ENCODE results near the gene SLC26A8.

SLC26A8 gene

GRCh38 chr6:36053878-36054277 is 29.4 kb upstream of the SLC26A8 start:
- Histone ChIP-seq H3K9me3 (ENCODE audit: insufficient read depth, low read length, severe bottlenecking) (no peaks in the 10 kb centered on the region), H3K79me2 (ENCODE audit: insufficient read depth, low read length) (peaks cover 72% of the 10 kb centered on the region), H4K20me1 (ENCODE audit: insufficient read depth, low read length) (peaks cover 30% of the 10 kb centered on the region), H2AFZ (ENCODE audit: low read depth, low read length) (no peak overlapping the region), H3K27ac (ENCODE audit: low read length) (no peak overlapping the region), H3K9ac (ENCODE audit: low read depth, low read length) (no peak overlapping the region), H3K36me3 (ENCODE audit: insufficient read depth, low read length) (peaks cover 33% of the 10 kb centered on the region), H3K4me3 (ENCODE audit: low read depth in 1 of 2, low read length in 2 of 2) (no peak overlapping the region), H3K27me3 (ENCODE audit: insufficient read depth, low read length, poor library complexity) (no peaks in the 10 kb centered on the region), H3K4me2 (ENCODE audit: insufficient read depth, low read length) (no peak overlapping the region), H3K4me1 (ENCODE audit: insufficient read depth, low read length) (no peaks in the 10 kb centered on the region)
- DNase-seq (no peak), ATAC-seq (ENCODE audit: insufficient read depth, low read depth) (no peak)
- TF ChIP-seq, protein P1, sequence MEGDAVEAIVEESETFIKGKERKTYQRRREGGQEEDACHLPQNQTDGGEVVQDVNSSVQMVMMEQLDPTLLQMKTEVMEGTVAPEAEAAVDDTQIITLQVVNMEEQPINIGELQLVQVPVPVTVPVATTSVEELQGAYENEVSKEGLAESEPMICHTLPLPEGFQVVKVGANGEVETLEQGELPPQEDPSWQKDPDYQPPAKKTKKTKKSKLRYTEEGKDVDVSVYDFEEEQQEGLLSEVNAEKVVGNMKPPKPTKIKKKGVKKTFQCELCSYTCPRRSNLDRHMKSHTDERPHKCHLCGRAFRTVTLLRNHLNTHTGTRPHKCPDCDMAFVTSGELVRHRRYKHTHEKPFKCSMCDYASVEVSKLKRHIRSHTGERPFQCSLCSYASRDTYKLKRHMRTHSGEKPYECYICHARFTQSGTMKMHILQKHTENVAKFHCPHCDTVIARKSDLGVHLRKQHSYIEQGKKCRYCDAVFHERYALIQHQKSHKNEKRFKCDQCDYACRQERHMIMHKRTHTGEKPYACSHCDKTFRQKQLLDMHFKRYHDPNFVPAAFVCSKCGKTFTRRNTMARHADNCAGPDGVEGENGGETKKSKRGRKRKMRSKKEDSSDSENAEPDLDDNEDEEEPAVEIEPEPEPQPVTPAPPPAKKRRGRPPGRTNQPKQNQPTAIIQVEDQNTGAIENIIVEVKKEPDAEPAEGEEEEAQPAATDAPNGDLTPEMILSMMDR (IDR thresholded peaks at IDR 0.05; ENCODE audit: borderline replicate concordance, extremely low read depth, low read length, poor library complexity, severe bottlenecking): no peak
- TF ChIP-seq EZH2 (IDR thresholded peaks at IDR 0.05; ENCODE audit: borderline replicate concordance, low read depth, low read length, severe bottlenecking): no peak

GRCh38 chr6:36052097-36052496 is 27.7 kb upstream of the SLC26A8 start:
- Histone ChIP-seq H3K9ac (ENCODE audit: low read depth, low read length) (no peak overlapping the region), H3K36me3 (ENCODE audit: insufficient read depth, low read length) (peaks cover 29% of the 10 kb centered on the region; the same call in 1 of the 2 replicates), H3K27ac (ENCODE audit: low read length) (no peak overlapping the region), H3K27me3 (ENCODE audit: insufficient read depth, low read length, poor library complexity) (no peaks in the 10 kb centered on the region), H3K4me3 (ENCODE audit: low read depth in 1 of 2, low read length in 2 of 2) (no peak overlapping the region), H3K79me2 (ENCODE audit: insufficient read depth, low read length) (peaks cover 82% of the 10 kb centered on the region), H3K9me3 (ENCODE audit: insufficient read depth, low read length, severe bottlenecking) (no peaks in the 10 kb centered on the region), H4K20me1 (ENCODE audit: insufficient read depth, low read length) (peaks cover 36% of the 10 kb centered on the region), H3K4me1 (ENCODE audit: insufficient read depth, low read length) (no peaks in the 10 kb centered on the region), H2AFZ (ENCODE audit: low read depth, low read length) (no peak overlapping the region), H3K4me2 (ENCODE audit: insufficient read depth, low read length) (no peak overlapping the region)
- TF ChIP-seq EZH2 (IDR thresholded peaks at IDR 0.05; ENCODE audit: borderline replicate concordance, low read depth, low read length, severe bottlenecking): no peak
- TF ChIP-seq, protein P1 (IDR thresholded peaks at IDR 0.05; ENCODE audit: borderline replicate concordance, extremely low read depth, low read length, poor library complexity, severe bottlenecking): no peak
- DNase-seq: no peak
- ATAC-seq (ENCODE audit: insufficient read depth, low read depth): no peak

DNA sequence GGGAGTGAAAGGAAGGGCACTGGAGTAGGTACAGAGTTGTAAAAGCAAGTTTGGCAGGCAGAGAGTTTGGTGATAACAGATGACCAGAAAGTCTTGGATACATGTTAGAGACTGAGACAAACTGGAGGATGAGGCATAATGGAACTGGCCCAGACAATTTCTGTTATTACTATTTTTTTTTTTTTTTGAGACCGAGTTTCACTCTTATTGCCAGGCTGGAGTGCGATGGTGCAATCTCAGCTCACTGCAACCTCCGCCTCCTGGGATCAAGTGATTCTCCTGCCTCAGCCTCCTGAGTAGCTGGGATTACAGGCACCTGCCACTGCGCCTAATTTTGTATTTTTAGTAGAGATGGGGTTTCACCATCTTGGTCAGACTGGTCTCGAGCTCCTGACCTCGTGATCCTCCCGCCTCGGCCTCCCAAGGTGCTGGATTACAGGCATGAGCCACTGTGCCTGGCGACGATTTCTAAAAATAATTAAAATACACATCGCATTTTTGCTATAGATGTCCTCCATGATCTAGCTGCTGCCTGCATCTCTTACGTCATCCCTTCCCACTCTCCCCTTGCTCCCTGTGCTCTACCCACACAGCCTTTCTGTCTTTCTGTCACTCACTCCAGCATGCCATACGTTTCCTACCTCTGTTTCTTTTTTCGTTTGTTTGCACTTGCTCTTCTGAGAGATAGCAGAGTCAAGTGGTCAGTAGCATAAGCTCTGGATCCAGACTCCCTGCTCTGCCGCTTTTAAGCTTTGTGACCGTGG is 26.7 kb upstream of the SLC26A8 start:
- H3K36me3 ChIP-seq (ENCODE audit: insufficient read depth, low read length): peaks cover 27% of the 10 kb centered on the region; the same call in 1 of the 2 replicates
- no peak overlapping the region for H2AFZ ChIP-seq (ENCODE audit: low read depth, low read length)
- peaks cover 82% of the 10 kb centered on the region for H3K79me2 ChIP-seq (ENCODE audit: insufficient read depth, low read length)
- H3K27me3 ChIP-seq (ENCODE audit: insufficient read depth, low read length, poor library complexity): no peaks in the 10 kb centered on the region
- no peak for ATAC-seq (ENCODE audit: insufficient read depth, low read depth)
- no peak overlapping the region for H3K4me2 ChIP-seq (ENCODE audit: insufficient read depth, low read length)
- DNase-seq: no peak
- no peak overlapping the region for H3K9ac ChIP-seq (ENCODE audit: low read depth, low read length)
- H3K27ac ChIP-seq (ENCODE audit: low read length): no peak overlapping the region
- no peak overlapping the region for H3K4me3 ChIP-seq (ENCODE audit: low read depth in 1 of 2, low read length in 2 of 2)
- H3K9me3 ChIP-seq (ENCODE audit: insufficient read depth, low read length, severe bottlenecking): no peaks in the 10 kb centered on the region
- peaks cover 35% of the 10 kb centered on the region for H4K20me1 ChIP-seq (ENCODE audit: insufficient read depth, low read length)
- TF ChIP-seq, protein P1 (IDR thresholded peaks at IDR 0.05; ENCODE audit: borderline replicate concordance, extremely low read depth, low read length, poor library complexity, severe bottlenecking): no peak
- TF ChIP-seq EZH2 (IDR thresholded peaks at IDR 0.05; ENCODE audit: borderline replicate concordance, low read depth, low read length, severe bottlenecking): no peak
- H3K4me1 ChIP-seq (ENCODE audit: insufficient read depth, low read length): no peaks in the 10 kb centered on the region
